Activated CD8-positive, alpha-beta T cell treated with anti-CD3 and anti-CD28 coated beads for 36 hours (primary cell): ENCODE data around the gene FBH1. TPM values are rescaled to one million over a fixed set of nuclear protein-coding genes. Genes with fewer than 3 reads are reported as not detected.

ENCODE experiments used
- total RNA-seq, 2 experiments: library from RNA; stranded (reverse); gene quantifications; one replicate each; pipeline ENCODE4 v1.2.3, GENCODE V29; 2021

Gene FBH1
- total RNA-seq, 2 experiments from 2014 or later: 47.2 to 51.3 TPM

Other genes starting within 250 kb of the FBH1 start
- gene ASB13, start 223.6 kb upstream of the FBH1 start, total RNA-seq: 1 to 10 TPM; 8.9 to 9.2 TPM
- 10 to 100 TPM; 61.4 to 69.9 TPM for gene TASOR2, start 205.4 kb upstream of the FBH1 start, total RNA-seq
- gene GDI2, start 76.8 kb upstream of the FBH1 start, total RNA-seq: 100 to 1,000 TPM; 288 to 291 TPM
- 1 to 10 TPM; 7.5 to 7.8 TPM for gene ANKRD16, start 350 bp upstream of the FBH1 start, total RNA-seq
- 10 to 100 TPM; 23.5 to 25.1 TPM for gene IL15RA, start 87.3 kb downstream of the FBH1 start, total RNA-seq
- 100 to 1,000 TPM; 868 to 874 TPM for gene IL2RA, start 172.1 kb downstream of the FBH1 start, total RNA-seq
- gene RBM17, start 198.8 kb downstream of the FBH1 start, total RNA-seq: 100 to 1,000 TPM; 284 to 285 TPM